Fibroblast of lung (primary cell): Measurements from ENCODE around the gene PLEKHG1. TPM values are rescaled to one million over a fixed set of nuclear protein-coding genes. Genes with fewer than 3 reads are reported as not detected.
A peak's percentile ranks its signal among the peaks of the same experiment; 100 is the strongest.

Experiments used
- DNase-seq, 2 donors: peaks; one replicate each; pipeline versions ENCODE4 v3.0.0 to v3.0.0-alpha.2; 2010; ENCODE audit warnings: low read depth in 2 of 2
- H2AFZ ChIP-seq: 2 replicates; pipeline ENCODE4 v1.5.1; 2012; ENCODE audit warnings: low read length, control low read depth, inconsistent platforms
- H3K27ac ChIP-seq: 2 replicates; pipeline ENCODE4 v1.5.1; 2011; ENCODE audit warnings: low read length, control low read depth; ENCODE audit not compliant: insufficient read depth
- H3K27me3 ChIP-seq: 2 replicates; pipeline ENCODE4 v1.5.1; 2011; ENCODE audit warnings: mild to moderate bottlenecking, low read length; ENCODE audit not compliant: control insufficient read depth, insufficient read depth
- H3K36me3 ChIP-seq: 2 replicates; pipeline ENCODE4 v1.5.1; 2011; ENCODE audit warnings: low read length; ENCODE audit not compliant: control insufficient read depth, insufficient read depth
- H3K4me1 ChIP-seq: 2 replicates; pipeline ENCODE4 v1.5.1; 2011; ENCODE audit warnings: low read length; ENCODE audit not compliant: control insufficient read depth, insufficient read depth; ENCODE audit errors: extremely low read depth
- H3K4me2 ChIP-seq: 2 replicates; pipeline ENCODE4 v1.5.1; 2011; ENCODE audit warnings: low read length, control low read depth; ENCODE audit not compliant: insufficient read depth; ENCODE audit errors: extremely low read depth
- H3K4me3 ChIP-seq, 4 experiments: fragments of 200-600 bp in 1 of 4; sonication (generic) in 1 of 4; replicated peaks in 1 of 4; 2 replicates each; pipeline ENCODE4 v1.5.1; 2011 to 2016; ENCODE audit warnings: low read length in 4 of 4, low read depth in 3 of 4, mild to moderate bottlenecking in 3 of 4, control low read depth in 2 of 4, inconsistent platforms in 1 of 4, mixed read lengths in 1 of 4; ENCODE audit not compliant: insufficient read depth in 1 of 4; ENCODE audit errors: control extremely low read depth in 1 of 4
- H3K79me2 ChIP-seq: 2 replicates; pipeline ENCODE4 v1.5.1; 2012; ENCODE audit warnings: mild to moderate bottlenecking, low read length, inconsistent platforms; ENCODE audit not compliant: control insufficient read depth, insufficient read depth
- H3K9ac ChIP-seq: 2 replicates; pipeline ENCODE4 v1.5.1; 2011; ENCODE audit warnings: mild to moderate bottlenecking, low read length, control low read depth; ENCODE audit not compliant: insufficient read depth
- H3K9me3 ChIP-seq: 2 replicates; pipeline ENCODE4 v1.5.1; 2012; ENCODE audit warnings: low read depth, low read length; ENCODE audit not compliant: control insufficient read depth, insufficient read depth
- H4K20me1 ChIP-seq: 2 replicates; pipeline ENCODE4 v1.5.1; 2011; ENCODE audit warnings: low read length; ENCODE audit not compliant: control insufficient read depth, insufficient read depth; ENCODE audit errors: extremely low read depth
- EZH2 ChIP-seq: IDR thresholded peaks from 2 replicates; pipeline ENCODE4 v1.5.1; 2012; ENCODE audit warnings: low read length, control low read depth, mild to moderate bottlenecking; ENCODE audit errors: missing control alignments
- polyA plus RNA-seq, 2 donors: library from polyadenylated mRNA; depleted of rRNA in 1 of 2; stranded (reverse) in 1 of 2; unstranded in 1 of 2; fragments of >200 nt; gene quantifications; 2 replicates each; pipeline ENCODE4 v1.2.1, GENCODE V29; 2011 to 2012; ENCODE audit warnings: missing spikeins in 1 of 2
- total RNA-seq: library from RNA; depleted of rRNA; stranded (reverse); fragments of >200 nt; gene quantifications from 2 replicates; pipeline ENCODE4 v1.2.1, GENCODE V29; 2014
- TF ChIP-seq, protein P1 (sequence below), 2 donors: IDR thresholded peaks in 1 of 2; conservative IDR thresholded peaks in 1 of 2; 1 replicate in 1 of 2; 2 replicates in 1 of 2; pipeline ENCODE4 v1.5.1; 2011 to 2012; ENCODE audit warnings: low read length in 2 of 2, control low read depth in 1 of 2, inconsistent platforms in 1 of 2, low read depth in 1 of 2, mild to moderate bottlenecking in 1 of 2

Gene PLEKHG1
- total and polyA plus RNA-seq, 2 donors (not counting 1 experiment from before 2014, with no cell fraction given) = 0.30 to 12.7 TPM

GRCh38 chr6:150627154-150627553 is 27.5 kb downstream of the PLEKHG1 start:
- no peak overlapping the region for H2AFZ ChIP-seq
- no peak for DNase-seq
- TF ChIP-seq EZH2 = no peak
- TF ChIP-seq, protein P1, sequence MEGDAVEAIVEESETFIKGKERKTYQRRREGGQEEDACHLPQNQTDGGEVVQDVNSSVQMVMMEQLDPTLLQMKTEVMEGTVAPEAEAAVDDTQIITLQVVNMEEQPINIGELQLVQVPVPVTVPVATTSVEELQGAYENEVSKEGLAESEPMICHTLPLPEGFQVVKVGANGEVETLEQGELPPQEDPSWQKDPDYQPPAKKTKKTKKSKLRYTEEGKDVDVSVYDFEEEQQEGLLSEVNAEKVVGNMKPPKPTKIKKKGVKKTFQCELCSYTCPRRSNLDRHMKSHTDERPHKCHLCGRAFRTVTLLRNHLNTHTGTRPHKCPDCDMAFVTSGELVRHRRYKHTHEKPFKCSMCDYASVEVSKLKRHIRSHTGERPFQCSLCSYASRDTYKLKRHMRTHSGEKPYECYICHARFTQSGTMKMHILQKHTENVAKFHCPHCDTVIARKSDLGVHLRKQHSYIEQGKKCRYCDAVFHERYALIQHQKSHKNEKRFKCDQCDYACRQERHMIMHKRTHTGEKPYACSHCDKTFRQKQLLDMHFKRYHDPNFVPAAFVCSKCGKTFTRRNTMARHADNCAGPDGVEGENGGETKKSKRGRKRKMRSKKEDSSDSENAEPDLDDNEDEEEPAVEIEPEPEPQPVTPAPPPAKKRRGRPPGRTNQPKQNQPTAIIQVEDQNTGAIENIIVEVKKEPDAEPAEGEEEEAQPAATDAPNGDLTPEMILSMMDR (conservative IDR thresholded peaks at IDR 0.05 in 1 of 2, IDR thresholded peaks at IDR 0.05 in 1 of 2; ENCODE audit: low read depth in 1 of 2, low read length in 2 of 2) = no peak
- H3K9me3 ChIP-seq = no peaks in the 10 kb centered on the region
- H3K4me1 ChIP-seq = no peaks in the 10 kb centered on the region
- H3K27me3 ChIP-seq = no peaks in the 10 kb centered on the region
- H3K9ac ChIP-seq = no peak overlapping the region
- no peak overlapping the region for H3K4me3 ChIP-seq
- no peak overlapping the region for H3K4me2 ChIP-seq
- no peaks in the 10 kb centered on the region for H3K36me3 ChIP-seq
- H3K79me2 ChIP-seq = no peaks in the 10 kb centered on the region
- no peaks in the 10 kb centered on the region for H4K20me1 ChIP-seq
- no peak overlapping the region for H3K27ac ChIP-seq

- Histone ChIP-seq H3K36me3 (no peaks in the 10 kb centered on the region), H3K9me3 (no peaks in the 10 kb centered on the region), H3K9ac (no peak overlapping the region), H3K4me1 (no peaks in the 10 kb centered on the region), H3K27me3 (no peaks in the 10 kb centered on the region), H3K27ac (no peak overlapping the region), H3K4me2 (no peak overlapping the region), H2AFZ (no peak overlapping the region), H3K79me2 (no peaks in the 10 kb centered on the region), H4K20me1 (no peaks in the 10 kb centered on the region), H3K4me3 (no peak overlapping the region)
- TF ChIP-seq EZH2 = no peak
- TF ChIP-seq, protein P1 (conservative IDR thresholded peaks at IDR 0.05 in 1 of 2, IDR thresholded peaks at IDR 0.05 in 1 of 2; ENCODE audit: low read depth in 1 of 2, low read length in 2 of 2) = no peak
- DNase-seq = peak in 1 of 2 donors; percentile 62
Measured at GRCh38 chr6:150627585-150628025, 27.9 kb downstream of the PLEKHG1 start.

DNA sequence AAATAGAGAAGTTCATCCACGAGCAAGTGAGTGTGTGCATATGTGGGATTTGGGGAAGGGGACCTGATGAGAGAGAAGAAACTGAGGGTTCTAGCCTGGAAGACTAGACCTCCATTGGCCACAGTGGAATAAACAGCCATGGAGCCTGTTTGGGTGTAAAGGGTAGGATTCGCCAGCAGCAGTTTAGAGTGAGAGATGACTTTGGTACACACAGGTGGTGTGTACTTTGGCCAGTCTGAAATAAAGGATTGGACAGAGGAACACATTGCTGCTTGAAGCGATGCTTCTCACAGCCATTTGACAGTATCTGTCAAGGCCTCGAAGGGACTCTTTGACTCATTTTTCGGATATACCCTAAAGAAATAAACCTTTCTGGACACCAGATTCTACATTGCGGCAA is 29.2 kb downstream of the PLEKHG1 start:
- no peak overlapping the region for H3K27ac ChIP-seq
- no peak overlapping the region for H3K4me3 ChIP-seq
- DNase-seq = no peak
- H3K4me1 ChIP-seq = no peaks in the 10 kb centered on the region
- H3K9ac ChIP-seq = no peak overlapping the region
- H4K20me1 ChIP-seq = no peaks in the 10 kb centered on the region
- H3K79me2 ChIP-seq = no peaks in the 10 kb centered on the region
- H3K4me2 ChIP-seq = no peak overlapping the region
- no peak for TF ChIP-seq EZH2
- TF ChIP-seq, protein P1 (conservative IDR thresholded peaks at IDR 0.05 in 1 of 2, IDR thresholded peaks at IDR 0.05 in 1 of 2; ENCODE audit: low read depth in 1 of 2, low read length in 2 of 2) = no peak
- H3K9me3 ChIP-seq = no peaks in the 10 kb centered on the region
- H3K36me3 ChIP-seq = no peaks in the 10 kb centered on the region
- no peaks in the 10 kb centered on the region for H3K27me3 ChIP-seq
- H2AFZ ChIP-seq = no peak overlapping the region
